Stimulated activated CD4-positive, alpha-beta T cell treated with anti-CD3 and anti-CD28 coated beads, Interleukin-1b, Interleukin-23, amount 100 ng/mL, for 1 hour (primary cell): ENCODE data around the gene CLCN4.

ENCODE experiments used
- DNase-seq, 2 donors: peaks; one replicate each; pipeline ENCODE4 v3.0.0-alpha.2; 2020; ENCODE audit warnings: low read depth in 2 of 2

The CLCN4 gene

GRCh38 chrX:10243106-10243505, 86.3 kb downstream of the CLCN4 start:
- no peak for DNase-seq

- no peak for DNase-seq
Measured at GRCh38 chrX:10244915-10245622, 88.3 kb downstream of the CLCN4 start.

GRCh38 chrX:10245886-10246285, 89.1 kb downstream of the CLCN4 start:
- DNase-seq: no peak

GRCh38 chrX:10246297-10246696, 89.5 kb downstream of the CLCN4 start:
- no peak for DNase-seq

- DNase-seq: no peak
Measured at GRCh38 chrX:10246846-10247245, 90.1 kb downstream of the CLCN4 start.

- no peak for DNase-seq
Measured at GRCh38 chrX:10254739-10255138, 98.0 kb downstream of the CLCN4 start.

- DNase-seq: no peak
Measured at GRCh38 chrX:10259716-10260115, 102.9 kb downstream of the CLCN4 start.

- no peak for DNase-seq
Measured at GRCh38 chrX:10265775-10266174, 109.0 kb downstream of the CLCN4 start.

GRCh38 chrX:10278716-10279115, 121.9 kb downstream of the CLCN4 start:
- no peak for DNase-seq

- DNase-seq: no peak
Measured at GRCh38 chrX:10280071-10280470, 123.3 kb downstream of the CLCN4 start.

DNA sequence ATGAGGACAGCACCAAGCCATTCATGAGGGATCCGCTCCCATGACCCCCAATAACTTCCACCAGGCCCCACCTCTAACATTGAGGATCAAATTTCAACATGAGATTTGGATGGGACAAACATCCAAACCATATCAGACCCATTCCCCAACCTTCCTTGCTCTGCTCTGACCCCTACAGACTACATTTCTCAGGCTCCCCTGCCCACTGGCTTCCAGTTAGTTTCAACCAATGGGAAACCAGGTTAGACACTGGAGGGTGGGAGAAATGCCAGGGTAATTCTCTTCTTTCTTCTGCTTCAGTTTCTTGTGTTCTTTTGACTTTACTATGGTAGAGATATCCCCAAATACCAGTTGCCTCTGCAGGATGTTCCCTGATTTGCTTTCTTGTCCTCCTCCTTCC, 125.7 kb downstream of the CLCN4 start:
- no peak for DNase-seq

- no peak for DNase-seq
Measured at GRCh38 chrX:10286195-10286594, 129.4 kb downstream of the CLCN4 start.
